ENCODE results near the gene ATP1B1.

The ATP1B1 gene

GRCh38 chr1:169094897-169095569 lies 11.5 kb upstream of the ATP1B1 start:
- DNase-seq (ENCODE audit: low read depth, low spot score) = no peak

- DNase-seq (ENCODE audit: low read depth, low spot score) = no peak
Observed at GRCh38 chr1:169098380-169098779, 8.1 kb upstream of the ATP1B1 start.

GRCh38 chr1:169099561-169099960 lies 6.9 kb upstream of the ATP1B1 start:
- DNase-seq (ENCODE audit: low read depth, low spot score) = no peak

- DNase-seq (ENCODE audit: low read depth, low spot score) = peak; percentile 31
Observed at GRCh38 chr1:169100208-169100607, 6.3 kb upstream of the ATP1B1 start.

- no peak for DNase-seq (ENCODE audit: low read depth, low spot score)
Observed at GRCh38 chr1:169100651-169101088, 5.8 kb upstream of the ATP1B1 start.

- DNase-seq (ENCODE audit: low read depth, low spot score) = peak; percentile 90
Observed at GRCh38 chr1:169102567-169102966, 3.9 kb upstream of the ATP1B1 start.

- DNase-seq (ENCODE audit: low read depth, low spot score) = no peak
Observed at GRCh38 chr1:169103002-169103401, 3.5 kb upstream of the ATP1B1 start.

GRCh38 chr1:169103480-169103893 lies 3.0 kb upstream of the ATP1B1 start:
- DNase-seq (ENCODE audit: low read depth, low spot score) = no peak

- no peak for DNase-seq (ENCODE audit: low read depth, low spot score)
Observed at GRCh38 chr1:169105087-169105433, 1.4 kb upstream of the ATP1B1 start.

GRCh38 chr1:169105434-169106094 lies 926 bp upstream of the ATP1B1 start:
- peak; percentile 85 for DNase-seq (ENCODE audit: low read depth, low spot score)

GRCh38 chr1:169106921-169107602 lies 572 bp downstream of the ATP1B1 start:
- DNase-seq (ENCODE audit: low read depth, low spot score) = peak; percentile 56

- peak; percentile 48 for DNase-seq (ENCODE audit: low read depth, low spot score)
Observed at GRCh38 chr1:169107603-169108208, 1.2 kb downstream of the ATP1B1 start.

GRCh38 chr1:169108223-169108622 lies 1.7 kb downstream of the ATP1B1 start:
- peak; percentile 17 for DNase-seq (ENCODE audit: low read depth, low spot score)

- peak; percentile 62 for DNase-seq (ENCODE audit: low read depth, low spot score)
Observed at GRCh38 chr1:169108863-169109560, 2.5 kb downstream of the ATP1B1 start.

- DNase-seq (ENCODE audit: low read depth, low spot score) = peak; percentile 91
Observed at GRCh38 chr1:169109561-169110134, 3.2 kb downstream of the ATP1B1 start.

GRCh38 chr1:169110236-169110635 lies 3.7 kb downstream of the ATP1B1 start:
- peak; percentile 43 for DNase-seq (ENCODE audit: low read depth, low spot score)

GRCh38 chr1:169110689-169111447 lies 4.4 kb downstream of the ATP1B1 start:
- no peak for DNase-seq (ENCODE audit: low read depth, low spot score)

- DNase-seq (ENCODE audit: low read depth, low spot score) = no peak
Observed at GRCh38 chr1:169111472-169111871, 5.0 kb downstream of the ATP1B1 start.

- no peak for DNase-seq (ENCODE audit: low read depth, low spot score)
Observed at GRCh38 chr1:169112241-169112640, 5.8 kb downstream of the ATP1B1 start.

- DNase-seq (ENCODE audit: low read depth, low spot score) = peak; percentile 91
Observed at GRCh38 chr1:169113613-169114119, 7.2 kb downstream of the ATP1B1 start.

Measured in astrocyte of the hippocampus (primary cell).